Skeletal muscle tissue (tissue), 4 donors: ENCODE data around the gene GZF1. TPM values are rescaled to one million over a fixed set of nuclear protein-coding genes. Genes with fewer than 3 reads are reported as not detected.

Experiments
- H3K27ac ChIP-seq: one replicate; pipeline ENCODE4 v1.7.0; 2013; ENCODE audit warnings: mild to moderate bottlenecking, low read depth, low read length, inconsistent platforms
- H3K27me3 ChIP-seq, 3 donors: one replicate each; pipeline ENCODE4 v1.7.0; 2013; ENCODE audit warnings: low read length in 3 of 3; ENCODE audit not compliant: control insufficient read depth in 3 of 3, insufficient read depth in 3 of 3
- H3K36me3 ChIP-seq, 3 donors: one replicate each; pipeline ENCODE4 v1.7.0; 2013; ENCODE audit warnings: low read length in 3 of 3; ENCODE audit not compliant: control insufficient read depth in 3 of 3, insufficient read depth in 3 of 3
- H3K4me1 ChIP-seq, 3 donors: one replicate each; pipeline ENCODE4 v1.7.0; 2013; ENCODE audit warnings: low read length in 3 of 3, mild to moderate bottlenecking in 3 of 3; ENCODE audit not compliant: control insufficient read depth in 3 of 3, insufficient read depth in 3 of 3
- H3K4me3 ChIP-seq, 3 donors: one replicate each; pipeline ENCODE4 v1.7.0; 2013; ENCODE audit warnings: low read length in 3 of 3
- H3K9ac ChIP-seq, 3 donors: one replicate each; pipeline ENCODE4 v1.7.0; 2013; ENCODE audit warnings: low read length in 3 of 3, mild to moderate bottlenecking in 3 of 3, moderate library complexity in 2 of 3, low read depth in 1 of 3
- H3K9me3 ChIP-seq, 3 donors: one replicate each; pipeline ENCODE4 v1.7.0; 2013; ENCODE audit warnings: low read length in 3 of 3; ENCODE audit not compliant: control insufficient read depth in 3 of 3
- total RNA-seq: library from RNA; depleted of rRNA; stranded (reverse); fragments of >200 nt; gene quantifications from one replicate; pipeline ENCODE4 v1.2.3, GENCODE V29; 2014
- donor health status: Osteomylitis.

Gene GZF1
- total RNA-seq: 11.0 TPM

DNA sequence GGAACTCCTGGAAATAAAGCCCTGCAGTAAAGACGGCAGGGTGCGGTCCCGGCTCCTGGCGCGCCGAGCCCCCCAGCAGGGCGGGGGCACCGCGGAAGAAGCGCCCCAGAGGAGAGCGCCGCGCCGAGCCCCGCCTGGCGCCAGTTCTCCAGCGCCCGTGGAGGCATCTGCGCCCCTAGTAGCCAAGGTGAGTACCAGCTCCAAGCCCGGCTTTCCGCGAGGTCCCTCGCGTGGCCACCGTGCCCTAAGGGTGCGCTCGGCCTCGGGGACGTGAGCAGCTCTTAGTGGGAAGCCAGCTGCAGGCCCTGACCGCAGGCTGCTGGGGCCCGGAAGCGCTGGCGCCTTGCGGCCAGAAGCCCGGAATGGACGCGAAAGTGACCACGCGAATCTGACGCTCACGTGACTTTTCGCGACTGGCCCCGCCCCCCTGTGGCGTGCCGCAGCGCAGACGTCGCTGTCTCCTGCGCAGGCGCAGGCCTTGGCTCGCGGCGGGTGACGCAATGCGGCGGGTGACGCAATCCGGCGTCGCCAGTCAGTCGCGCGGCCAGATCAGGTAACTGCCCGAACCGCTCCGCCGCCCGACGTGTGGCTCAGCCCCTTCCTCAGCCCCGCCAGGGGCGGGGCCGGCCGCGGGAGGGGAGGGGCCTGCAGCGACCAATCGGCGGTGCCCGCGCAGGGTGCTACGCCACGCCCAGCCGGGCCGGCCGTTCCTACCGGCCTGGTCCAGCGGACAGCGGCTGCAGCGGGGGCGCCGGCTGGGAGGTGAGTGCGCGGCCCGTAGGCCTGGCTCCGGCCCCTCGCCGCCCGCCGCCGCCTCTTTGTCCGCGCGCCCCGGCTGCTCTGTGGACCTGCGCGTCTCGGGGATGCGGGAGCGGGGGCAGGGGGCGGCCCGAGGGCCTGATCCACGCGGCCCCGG is at the start of gene GZF1:
Gene GZF1, plus strand, starts transcription at position 707 of the 916 bp plus-strand sequence. CDS start 2,202 bp downstream, outside the sequence.
- Histone ChIP-seq H3K27ac (peak within 1 kb of the TSS; percentile 99), H3K27me3 (no peaks in the 10 kb centered on the region), H3K9me3 (no peaks in the 10 kb centered on the region), H3K4me3 (peak within 1 kb of the TSS; percentile 83 to 95 (median 88)), H3K36me3 (peaks cover 10 to 22% (median 14%) of the 10 kb centered on the region in 3 donors), H3K4me1 (peaks cover 45 to 62% (median 53%) of the 10 kb centered on the region in 3 donors), H3K9ac (peak within 1 kb of the TSS; percentile 91 to 99 (median 98))

- Histone ChIP-seq H3K4me1 (peaks cover 3 to 13% (median 5%) of the 10 kb centered on the region in 3 donors), H3K27me3 (no peaks in the 10 kb centered on the region), H3K9ac (no peak overlapping the region), H3K36me3 (no peaks in the 10 kb centered on the region), H3K9me3 (peaks cover 0 to 2% (median 0%) of the 10 kb centered on the region in 3 donors), H3K27ac (no peak overlapping the region), H3K4me3 (no peak overlapping the region)
Observed at GRCh38 chr20:23313271-23313670, 48.7 kb upstream of the GZF1 start.

DNA sequence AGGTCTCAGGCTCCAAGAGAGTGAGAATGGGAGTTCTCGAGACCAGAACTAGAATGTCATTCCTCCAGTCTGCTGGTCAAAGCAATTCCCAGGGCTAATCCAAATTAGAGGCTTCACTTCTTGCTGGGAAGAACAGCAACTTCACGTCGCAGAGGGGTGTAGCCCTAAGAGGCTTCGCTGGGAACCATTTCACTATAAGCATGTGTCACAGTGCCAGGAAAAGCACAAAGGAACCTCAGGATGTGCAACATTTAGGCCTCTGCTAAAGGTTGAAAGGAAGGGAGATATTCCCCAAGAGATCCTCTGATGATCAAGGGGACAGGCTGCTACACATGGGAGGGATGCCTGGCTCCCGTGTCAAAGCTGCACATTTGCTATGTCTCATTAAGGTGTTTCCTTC is 47.3 kb upstream of the GZF1 start:
- peak overlapping the region; percentile 29 for H3K27ac ChIP-seq

DNA sequence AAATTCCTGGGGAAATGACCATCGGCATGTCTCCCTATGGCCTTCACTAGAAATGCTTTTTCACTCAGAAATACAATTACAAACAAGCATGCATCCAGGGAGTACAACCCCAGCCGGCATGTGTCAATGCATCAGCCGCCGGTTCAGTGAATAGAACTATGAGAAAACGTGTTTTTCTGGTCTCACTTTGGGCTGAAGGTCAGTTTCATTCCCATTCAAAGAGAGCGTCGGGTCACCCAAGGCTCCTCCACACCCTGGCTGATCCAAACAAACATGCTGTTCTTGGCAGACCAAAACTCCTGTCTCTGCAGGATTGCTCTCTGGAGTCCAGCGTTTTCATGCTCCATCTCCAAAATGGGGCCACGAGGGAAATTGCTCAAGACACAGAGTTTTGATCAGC is 46.9 kb upstream of the GZF1 start:
- Histone ChIP-seq H3K4me3 (no peak overlapping the region), H3K36me3 (no peaks in the 10 kb centered on the region), H3K9me3 (peaks cover 0 to 2% (median 0%) of the 10 kb centered on the region in 3 donors), H3K9ac (no peak overlapping the region), H3K27me3 (no peaks in the 10 kb centered on the region), H3K4me1 (peaks cover 3 to 13% (median 5%) of the 10 kb centered on the region in 3 donors), H3K27ac (peak overlapping the region; percentile 29)

More for the DNA sequence above, 47.3 kb upstream of the GZF1 start:
- Histone ChIP-seq H3K4me1 (peaks cover 3 to 13% (median 5%) of the 10 kb centered on the region in 3 donors), H3K36me3 (no peaks in the 10 kb centered on the region), H3K27me3 (no peaks in the 10 kb centered on the region), H3K9me3 (peaks cover 0 to 2% (median 0%) of the 10 kb centered on the region in 3 donors), H3K9ac (no peak overlapping the region), H3K4me3 (no peak overlapping the region)

DNA sequence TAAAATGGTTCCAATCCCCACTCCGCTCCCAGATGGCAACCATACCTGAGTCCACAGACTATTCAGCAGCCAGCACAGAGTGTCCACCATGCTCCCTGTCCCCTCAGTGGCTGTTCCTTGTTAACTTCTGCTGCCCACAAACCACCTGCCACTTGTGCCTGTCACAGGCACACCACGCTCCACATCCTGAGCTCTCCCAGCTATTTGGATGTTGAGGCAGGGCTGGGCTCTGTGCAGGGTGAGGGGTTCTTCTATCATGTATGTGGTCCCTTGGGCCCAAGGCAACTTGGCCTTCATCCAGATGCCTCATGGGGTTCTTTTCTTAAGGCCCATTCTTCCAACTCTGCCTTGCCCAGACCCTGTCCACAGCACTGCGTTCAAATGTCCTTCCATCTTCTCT is 45.4 kb upstream of the GZF1 start:
- H3K27ac ChIP-seq: no peak overlapping the region
- H3K4me3 ChIP-seq: no peak overlapping the region
- H3K36me3 ChIP-seq: no peaks in the 10 kb centered on the region
- peaks cover 3 to 13% (median 5%) of the 10 kb centered on the region in 3 donors for H3K4me1 ChIP-seq
- no peak overlapping the region for H3K9ac ChIP-seq
- peaks cover 0 to 2% (median 0%) of the 10 kb centered on the region in 3 donors for H3K9me3 ChIP-seq
- H3K27me3 ChIP-seq: no peaks in the 10 kb centered on the region

GRCh38 chr20:23317081-23317480 is 44.9 kb upstream of the GZF1 start:
- Histone ChIP-seq H3K9me3 (peaks cover 0 to 2% (median 0%) of the 10 kb centered on the region in 3 donors), H3K27me3 (no peaks in the 10 kb centered on the region), H3K4me3 (no peak overlapping the region), H3K4me1 (peaks cover 3 to 13% (median 5%) of the 10 kb centered on the region in 3 donors), H3K9ac (no peak overlapping the region), H3K36me3 (no peaks in the 10 kb centered on the region), H3K27ac (no peak overlapping the region)

- no peaks in the 10 kb centered on the region for H3K27me3 ChIP-seq
- H3K9ac ChIP-seq: no peak overlapping the region
- no peak overlapping the region for H3K27ac ChIP-seq
- H3K36me3 ChIP-seq: no peaks in the 10 kb centered on the region
- peaks cover 0 to 2% (median 0%) of the 10 kb centered on the region in 3 donors for H3K9me3 ChIP-seq
- peaks cover 3 to 13% (median 5%) of the 10 kb centered on the region in 3 donors for H3K4me1 ChIP-seq
- H3K4me3 ChIP-seq: no peak overlapping the region
Observed at GRCh38 chr20:23318347-23318746, 43.6 kb upstream of the GZF1 start.

DNA sequence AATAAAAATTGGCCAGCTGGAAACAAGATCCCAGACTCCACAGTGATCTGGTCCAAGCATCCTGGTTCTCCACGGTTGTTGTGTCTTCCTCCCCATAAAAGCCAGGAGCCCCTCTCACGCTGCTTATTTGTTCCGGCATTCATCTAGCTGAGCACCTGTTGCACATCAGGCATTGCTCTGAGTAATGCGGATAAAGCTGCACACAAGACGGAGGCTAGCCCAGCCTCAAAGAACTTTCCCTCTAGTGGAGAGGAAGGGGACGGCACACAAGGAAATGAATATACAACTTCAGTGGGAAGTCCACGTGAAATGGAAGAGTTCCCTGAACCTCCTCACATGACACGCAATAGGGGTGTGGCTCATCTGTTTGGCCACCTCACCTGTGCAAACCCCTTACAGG is 41.7 kb upstream of the GZF1 start:
- Histone ChIP-seq H3K9me3 (peaks cover 0 to 2% (median 0%) of the 10 kb centered on the region in 3 donors), H3K4me3 (no peak overlapping the region), H3K4me1 (peaks cover under 1 to 3% (median 3%) of the 10 kb centered on the region in 3 donors), H3K27me3 (no peaks in the 10 kb centered on the region), H3K27ac (no peak overlapping the region), H3K9ac (no peak overlapping the region), H3K36me3 (no peaks in the 10 kb centered on the region)

GRCh38 chr20:23325107-23325506 is 36.9 kb upstream of the GZF1 start:
- H3K36me3 ChIP-seq: no peaks in the 10 kb centered on the region
- H3K4me1 ChIP-seq: no peaks in the 10 kb centered on the region
- no peak overlapping the region for H3K4me3 ChIP-seq
- no peak overlapping the region for H3K27ac ChIP-seq
- no peaks in the 10 kb centered on the region for H3K27me3 ChIP-seq
- no peaks in the 10 kb centered on the region for H3K9me3 ChIP-seq
- H3K9ac ChIP-seq: no peak overlapping the region

DNA sequence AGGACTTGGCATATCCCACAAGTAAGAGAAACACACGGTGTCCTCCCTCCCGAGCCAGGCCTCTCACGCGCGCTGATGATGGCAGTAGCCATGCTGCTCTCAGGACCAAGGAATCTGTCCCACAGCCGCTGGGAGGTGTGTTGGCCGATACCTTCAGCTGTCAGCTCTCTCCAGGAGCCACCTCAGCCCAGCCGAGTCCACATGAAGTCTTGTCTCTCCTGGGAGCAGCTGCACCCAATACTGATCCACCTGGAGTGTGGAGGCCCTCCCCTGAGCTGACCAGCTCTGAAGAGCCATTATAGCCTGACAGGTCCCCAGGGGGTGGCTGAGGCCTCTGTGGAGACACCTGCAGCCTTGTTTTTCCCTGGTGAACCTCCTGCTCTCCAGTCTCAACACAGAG is 35.2 kb upstream of the GZF1 start:
- Histone ChIP-seq H3K9ac (no peak overlapping the region), H3K9me3 (no peaks in the 10 kb centered on the region), H3K4me1 (no peaks in the 10 kb centered on the region), H3K36me3 (no peaks in the 10 kb centered on the region), H3K4me3 (no peak overlapping the region), H3K27me3 (no peaks in the 10 kb centered on the region), H3K27ac (no peak overlapping the region)
